Panc1 (cell line): ENCODE results near the gene SNX10. TPM values are rescaled to one million over a fixed set of nuclear protein-coding genes. Genes with fewer than 3 reads are reported as not detected.

Source experiments
- ATAC-seq: fragments of 200-7000 bp; cut with Tn5 transposase; 2 replicates; pipeline ENCODE4 v1.9.1; 2020; ENCODE audit warnings: mild to moderate bottlenecking, moderate library complexity
- BruUV-seq: library from RNA; stranded (reverse); fragments of 400-500 nt; replicated peaks from 2 replicates; lab custom pipeline; 2021; lab: Mats Ljungman, UMichigan
- CTCF ChIA-PET: fragments of 300-600 bp; sonication (Branson Sonifier 250); formaldehyde crosslinking; loops from one replicate; lab custom pipeline; 2022; ENCODE audit warnings: antibody characterized with exemption; lab: Charles Lee
- POLR2A ChIA-PET: fragments of 300-600 bp; sonication (Branson Sonifier 250); formaldehyde crosslinking; loops from one replicate; lab custom pipeline; 2022; ENCODE audit warnings: antibody characterized with exemption; lab: Charles Lee
- DNase-seq: peaks from one replicate; pipeline ENCODE4 v3.0.0-alpha.2; 2010; ENCODE audit warnings: low read depth, low spot score
- H3K27ac ChIP-seq: 2 replicates; pipeline ENCODE4 v1.5.1; 2011; ENCODE audit warnings: mild to moderate bottlenecking, low read length, inconsistent platforms
- H3K27me3 ChIP-seq: fragments of 200-500 bp; sonication (Bioruptor generic); 2 replicates; pipeline ENCODE4 v1.6.0; 2014; ENCODE audit warnings: low read length, inconsistent platforms; ENCODE audit not compliant: control insufficient read depth, insufficient read depth
- H3K36me3 ChIP-seq: fragments of 200-500 bp; sonication (Bioruptor generic); 2 replicates; pipeline ENCODE4 v1.5.1; 2014; ENCODE audit warnings: inconsistent platforms, mild to moderate bottlenecking, low read length, moderate library complexity; ENCODE audit not compliant: control insufficient read depth, insufficient read depth
- H3K4me1 ChIP-seq: 2 replicates; pipeline ENCODE4 v1.5.1; 2011; ENCODE audit warnings: inconsistent platforms, mild to moderate bottlenecking, low read length, moderate library complexity; ENCODE audit not compliant: control insufficient read depth, insufficient read depth
- H3K4me3 ChIP-seq, 2 experiments: 2 replicates each; pipeline ENCODE4 v1.5.1; 2011 to 2012; ENCODE audit warnings: low read depth in 2 of 2, low read length in 2 of 2, mild to moderate bottlenecking in 2 of 2, inconsistent platforms in 1 of 2, moderate library complexity in 1 of 2
- H3K9me3 ChIP-seq: fragments of 200-500 bp; sonication (Bioruptor generic); 2 replicates; pipeline ENCODE4 v1.5.1; 2014; ENCODE audit warnings: low read depth, mild to moderate bottlenecking, inconsistent platforms, low read length, moderate library complexity; ENCODE audit not compliant: control insufficient read depth, insufficient read depth
- POLR2AphosphoS5 ChIP-seq: IDR thresholded peaks from 2 replicates; pipeline ENCODE4 v1.6.1; 2012; ENCODE audit warnings: mild to moderate bottlenecking, low read depth, low read length, moderate library complexity
- SIN3A ChIP-seq: IDR thresholded peaks from 2 replicates; pipeline ENCODE4 v1.6.1; 2012; ENCODE audit warnings: low read depth, mild to moderate bottlenecking, low read length, moderate library complexity, borderline replicate concordance; ENCODE audit not compliant: insufficient read depth
- TCF7L2 ChIP-seq: IDR thresholded peaks from 2 replicates; pipeline ENCODE4 v1.6.1; 2011; ENCODE audit warnings: mild to moderate bottlenecking, low read depth, low read length, inconsistent platforms
- in situ Hi-C: cut with HindIII; loops from 2 replicates; pipeline ENCODE4 v1.10.0; 2016; ENCODE audit warnings: low sequenced_read_pairs, low pct_unique_long_range_greater_than_20kb
- intact Hi-C: fragments of 100-400 bp; cut with micrococcal nuclease; formaldehyde crosslinking; loops from one replicate; pipeline ENCODE4 v1.10.0; 2022; ENCODE audit not compliant: unreplicated experiment
- total RNA-seq: library from RNA; stranded (reverse); gene quantifications from one replicate; pipeline ENCODE4 v1.2.1, GENCODE V29; 2021; ENCODE audit not compliant: unreplicated experiment
- TF ChIP-seq, protein P1 (sequence below): fragments of 450-650 bp; IDR thresholded peaks from 2 replicates; pipeline ENCODE4 v1.5.1; 2017; ENCODE audit warnings: mild to moderate bottlenecking
- TF ChIP-seq, protein P2 (sequence below), 2 experiments: IDR thresholded peaks; 2 replicates each; pipeline ENCODE4 v1.6.1; 2011 to 2012; ENCODE audit warnings: low read depth in 2 of 2, control low read depth in 1 of 2, low read length in 1 of 2, mild to moderate bottlenecking in 1 of 2, moderate library complexity in 1 of 2; ENCODE audit not compliant: insufficient read depth in 1 of 2

SNX10 gene
- total RNA-seq, 1 experiment from 2014 or later = 21.8 TPM

DNA sequence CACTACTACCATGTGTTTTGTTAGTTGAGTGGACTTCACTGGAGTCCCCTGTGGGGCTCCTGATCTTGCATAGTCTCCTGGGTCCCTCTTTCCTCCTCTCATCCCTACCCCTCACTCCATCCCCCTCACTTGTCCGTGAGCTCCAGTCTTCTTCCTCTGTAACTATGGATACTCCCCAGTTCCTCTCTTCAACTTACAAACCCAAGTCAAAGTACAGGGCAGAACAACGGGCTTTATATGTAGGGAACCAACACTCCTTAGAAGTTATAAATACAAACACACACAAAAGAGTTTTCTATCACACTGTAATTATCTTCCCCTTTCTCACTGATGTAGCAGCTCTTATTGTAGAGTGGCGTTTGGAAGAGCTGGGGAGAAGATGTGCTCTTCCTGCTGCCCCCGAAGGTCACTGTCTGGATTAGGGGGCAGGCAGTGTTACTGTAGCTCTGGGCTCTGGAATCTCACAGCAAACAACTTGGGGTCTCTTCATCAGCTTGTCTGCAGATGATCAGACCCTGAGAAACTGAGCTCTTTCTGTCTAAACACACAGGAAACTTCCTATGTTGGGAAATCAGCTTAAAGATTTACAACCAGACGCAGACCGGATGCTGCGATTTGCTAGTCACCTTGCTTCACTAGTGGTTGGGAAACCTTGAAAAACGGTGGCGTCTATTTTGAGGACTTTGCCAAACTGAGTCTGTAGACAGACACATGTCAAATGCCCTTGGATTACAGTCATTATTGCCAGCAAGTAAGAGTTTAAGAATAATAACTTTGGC lies 13.6 kb downstream of the SNX10 start:
- ATAC-seq (no peak), DNase-seq (no peak)
- in situ Hi-C loops (no loop called here), intact Hi-C loops (no loop called here)
- Histone ChIP-seq H3K4me1 (no peaks in the 10 kb centered on the region), H3K27ac (no peak overlapping the region), H3K36me3 (no peaks in the 10 kb centered on the region), H3K9me3 (no peaks in the 10 kb centered on the region), H3K27me3 (no peaks in the 10 kb centered on the region), H3K4me3 (no peak overlapping the region)
- ChIA-PET POLR2A (interaction anchor here (1.0 kb wide), 1 partner anchor 9 kb away, joined by 8 read pairs; no protein-coding TSS in a partner anchor), CTCF (no interaction called here)
- TF ChIP-seq POLR2AphosphoS5 (no peak), TCF7L2 (no peak), SIN3A (no peak)
- TF ChIP-seq, protein P1, sequence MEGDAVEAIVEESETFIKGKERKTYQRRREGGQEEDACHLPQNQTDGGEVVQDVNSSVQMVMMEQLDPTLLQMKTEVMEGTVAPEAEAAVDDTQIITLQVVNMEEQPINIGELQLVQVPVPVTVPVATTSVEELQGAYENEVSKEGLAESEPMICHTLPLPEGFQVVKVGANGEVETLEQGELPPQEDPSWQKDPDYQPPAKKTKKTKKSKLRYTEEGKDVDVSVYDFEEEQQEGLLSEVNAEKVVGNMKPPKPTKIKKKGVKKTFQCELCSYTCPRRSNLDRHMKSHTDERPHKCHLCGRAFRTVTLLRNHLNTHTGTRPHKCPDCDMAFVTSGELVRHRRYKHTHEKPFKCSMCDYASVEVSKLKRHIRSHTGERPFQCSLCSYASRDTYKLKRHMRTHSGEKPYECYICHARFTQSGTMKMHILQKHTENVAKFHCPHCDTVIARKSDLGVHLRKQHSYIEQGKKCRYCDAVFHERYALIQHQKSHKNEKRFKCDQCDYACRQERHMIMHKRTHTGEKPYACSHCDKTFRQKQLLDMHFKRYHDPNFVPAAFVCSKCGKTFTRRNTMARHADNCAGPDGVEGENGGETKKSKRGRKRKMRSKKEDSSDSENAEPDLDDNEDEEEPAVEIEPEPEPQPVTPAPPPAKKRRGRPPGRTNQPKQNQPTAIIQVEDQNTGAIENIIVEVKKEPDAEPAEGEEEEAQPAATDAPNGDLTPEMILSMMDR = no peak
- TF ChIP-seq, protein P2, sequence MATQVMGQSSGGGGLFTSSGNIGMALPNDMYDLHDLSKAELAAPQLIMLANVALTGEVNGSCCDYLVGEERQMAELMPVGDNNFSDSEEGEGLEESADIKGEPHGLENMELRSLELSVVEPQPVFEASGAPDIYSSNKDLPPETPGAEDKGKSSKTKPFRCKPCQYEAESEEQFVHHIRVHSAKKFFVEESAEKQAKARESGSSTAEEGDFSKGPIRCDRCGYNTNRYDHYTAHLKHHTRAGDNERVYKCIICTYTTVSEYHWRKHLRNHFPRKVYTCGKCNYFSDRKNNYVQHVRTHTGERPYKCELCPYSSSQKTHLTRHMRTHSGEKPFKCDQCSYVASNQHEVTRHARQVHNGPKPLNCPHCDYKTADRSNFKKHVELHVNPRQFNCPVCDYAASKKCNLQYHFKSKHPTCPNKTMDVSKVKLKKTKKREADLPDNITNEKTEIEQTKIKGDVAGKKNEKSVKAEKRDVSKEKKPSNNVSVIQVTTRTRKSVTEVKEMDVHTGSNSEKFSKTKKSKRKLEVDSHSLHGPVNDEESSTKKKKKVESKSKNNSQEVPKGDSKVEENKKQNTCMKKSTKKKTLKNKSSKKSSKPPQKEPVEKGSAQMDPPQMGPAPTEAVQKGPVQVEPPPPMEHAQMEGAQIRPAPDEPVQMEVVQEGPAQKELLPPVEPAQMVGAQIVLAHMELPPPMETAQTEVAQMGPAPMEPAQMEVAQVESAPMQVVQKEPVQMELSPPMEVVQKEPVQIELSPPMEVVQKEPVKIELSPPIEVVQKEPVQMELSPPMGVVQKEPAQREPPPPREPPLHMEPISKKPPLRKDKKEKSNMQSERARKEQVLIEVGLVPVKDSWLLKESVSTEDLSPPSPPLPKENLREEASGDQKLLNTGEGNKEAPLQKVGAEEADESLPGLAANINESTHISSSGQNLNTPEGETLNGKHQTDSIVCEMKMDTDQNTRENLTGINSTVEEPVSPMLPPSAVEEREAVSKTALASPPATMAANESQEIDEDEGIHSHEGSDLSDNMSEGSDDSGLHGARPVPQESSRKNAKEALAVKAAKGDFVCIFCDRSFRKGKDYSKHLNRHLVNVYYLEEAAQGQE (IDR thresholded peaks at IDR 0.05; ENCODE audit: insufficient read depth in 1 of 2, low read depth in 2 of 2, low read length in 1 of 2) = no peak
- no TSS peak for BruUV-seq

DNA sequence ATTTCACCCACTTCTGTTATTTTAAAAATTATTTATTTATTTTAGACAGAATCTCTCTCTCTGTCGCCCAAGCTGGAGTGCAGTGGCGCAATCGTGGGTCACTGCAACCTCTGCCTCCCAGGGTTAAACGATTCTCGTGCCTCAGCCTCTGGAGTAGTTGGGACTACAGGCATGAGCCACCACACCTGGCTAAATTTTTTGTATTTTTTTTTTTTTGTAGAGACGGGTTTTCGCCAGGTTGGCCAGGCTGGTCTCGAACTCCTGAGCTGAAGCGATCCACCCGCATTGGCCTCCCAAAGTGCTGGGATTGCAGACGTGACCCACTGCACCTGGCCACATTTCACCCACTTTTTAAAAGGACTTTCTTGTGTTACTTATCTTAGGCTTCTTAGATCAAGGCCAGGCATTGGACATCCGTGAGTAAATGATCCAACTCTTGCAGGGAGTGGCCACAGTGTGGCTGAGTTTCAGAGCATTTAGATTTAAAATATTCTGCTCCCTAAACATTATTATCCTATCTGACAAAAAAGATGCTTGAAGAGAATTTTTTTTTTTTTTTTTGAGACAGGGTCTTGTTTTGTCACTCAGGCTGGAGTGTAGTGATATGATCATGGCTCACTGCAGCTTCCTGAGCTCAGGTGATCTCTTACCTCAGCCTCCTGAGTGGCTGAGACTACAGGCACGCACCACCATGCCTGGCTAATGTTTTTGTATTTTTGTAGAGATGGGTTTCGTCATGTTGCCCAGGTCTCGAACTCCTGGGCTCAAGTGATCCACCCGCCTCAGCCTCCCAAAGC lies 14.4 kb downstream of the SNX10 start:
- Histone ChIP-seq H3K27me3 (no peaks in the 10 kb centered on the region), H3K27ac (no peak overlapping the region), H3K4me1 (no peaks in the 10 kb centered on the region), H3K36me3 (no peaks in the 10 kb centered on the region), H3K9me3 (no peaks in the 10 kb centered on the region), H3K4me3 (no peak overlapping the region)
- BruUV-seq = no TSS peak
- intact Hi-C loops (no loop called here), in situ Hi-C loops (no loop called here)
- ATAC-seq (no peak), DNase-seq (no peak)
- ChIA-PET CTCF (no interaction called here), POLR2A (interaction anchor here (0.6 to 1.0 kb wide), 2 partner anchors 10 to 72 kb away, joined by 3 to 8 read pairs; no protein-coding TSS in a partner anchor)
- TF ChIP-seq, protein P2 (IDR thresholded peaks at IDR 0.05; ENCODE audit: insufficient read depth in 1 of 2, low read depth in 2 of 2, low read length in 1 of 2) = no peak
- no peak for TF ChIP-seq TCF7L2
- TF ChIP-seq, protein P1 = no peak
- TF ChIP-seq SIN3A = no peak
- no peak for TF ChIP-seq POLR2AphosphoS5
